H9 (cell line): ENCODE measurements around the gene TMCC3. TPM values are rescaled to one million over a fixed set of nuclear protein-coding genes. Genes with fewer than 3 reads are reported as not detected.

Source experiments
- DNase-seq: peaks from one replicate; pipeline ENCODE4 v3.0.0-alpha.2; 2017
- H2AFZ ChIP-seq: one replicate; pipeline ENCODE4 v1.6.1; 2013; ENCODE audit warnings: mild to moderate bottlenecking, low read length, control low read depth, moderate library complexity
- H2AK5ac ChIP-seq: 2 replicates; pipeline ENCODE4 v1.6.1; 2013; ENCODE audit warnings: low read length, control low read depth, mixed read lengths; ENCODE audit not compliant: insufficient read length
- H2BK120ac ChIP-seq: one replicate; pipeline ENCODE4 v1.6.1; 2013; ENCODE audit warnings: low read depth, mild to moderate bottlenecking, low read length, control low read depth, inconsistent platforms; ENCODE audit not compliant: poor library complexity, severe bottlenecking
- H2BK12ac ChIP-seq: 2 replicates; pipeline ENCODE4 v1.6.1; 2013; ENCODE audit warnings: low read length, control low read depth, mixed read lengths, low read depth; ENCODE audit not compliant: insufficient read length
- H2BK15ac ChIP-seq: 2 replicates; pipeline ENCODE4 v1.6.1; 2013; ENCODE audit warnings: low read depth, low read length, control low read depth
- H2BK20ac ChIP-seq: one replicate; pipeline ENCODE4 v1.6.1; 2013; ENCODE audit warnings: low read depth, mild to moderate bottlenecking, low read length, control low read depth, inconsistent platforms; ENCODE audit not compliant: poor library complexity, severe bottlenecking
- H2BK5ac ChIP-seq: 2 replicates; pipeline ENCODE4 v1.6.1; 2013; ENCODE audit warnings: low read length, control low read depth, mixed read lengths; ENCODE audit not compliant: insufficient read length
- H3K14ac ChIP-seq: 2 replicates; pipeline ENCODE4 v1.6.1; 2013; ENCODE audit warnings: low read length, control low read depth; ENCODE audit not compliant: insufficient read depth
- H3K18ac ChIP-seq: 2 replicates; pipeline ENCODE4 v1.6.1; 2013; ENCODE audit warnings: low read depth, mild to moderate bottlenecking, mixed read lengths, low read length, control low read depth; ENCODE audit not compliant: insufficient read length
- H3K23ac ChIP-seq: 2 replicates; pipeline ENCODE4 v1.6.1; 2013; ENCODE audit warnings: low read length, control low read depth, mixed read lengths, low read depth; ENCODE audit not compliant: insufficient read length
- H3K23me2 ChIP-seq: 2 replicates; pipeline ENCODE4 v1.6.1; 2013; ENCODE audit warnings: low read depth, mild to moderate bottlenecking, mixed read lengths, low read length, control low read depth; ENCODE audit not compliant: insufficient read length, poor library complexity, severe bottlenecking
- H3K27ac ChIP-seq: 2 replicates; pipeline ENCODE4 v1.5.1; 2013; ENCODE audit warnings: low read length, control low read depth, mixed read lengths, low read depth; ENCODE audit not compliant: insufficient read length
- H3K27me3 ChIP-seq: 2 replicates; pipeline ENCODE4 v1.6.1; 2013; ENCODE audit warnings: low read length, control low read depth, inconsistent platforms; ENCODE audit not compliant: insufficient read depth
- H3K4ac ChIP-seq: 2 replicates; pipeline ENCODE4 v1.6.1; 2013; ENCODE audit warnings: low read depth, mild to moderate bottlenecking, control low read depth, inconsistent platforms, low read length, moderate library complexity
- H3K4me1 ChIP-seq: 2 replicates; pipeline ENCODE4 v1.6.1; 2013; ENCODE audit warnings: low read length, control low read depth, inconsistent platforms; ENCODE audit not compliant: insufficient read depth
- H3K4me2 ChIP-seq: 2 replicates; pipeline ENCODE4 v1.6.1; 2013; ENCODE audit warnings: low read length, control low read depth, mixed read lengths; ENCODE audit not compliant: insufficient read length, insufficient read depth
- H3K56ac ChIP-seq: 2 replicates; pipeline ENCODE4 v1.6.1; 2013; ENCODE audit warnings: low read depth, mild to moderate bottlenecking, mixed read lengths, low read length, control low read depth; ENCODE audit not compliant: insufficient read length
- H3K79me1 ChIP-seq: 2 replicates; pipeline ENCODE4 v1.6.1; 2013; ENCODE audit warnings: low read depth, mild to moderate bottlenecking, moderate library complexity, low read length, control low read depth, inconsistent platforms; ENCODE audit not compliant: insufficient read depth, poor library complexity, severe bottlenecking
- H3K79me2 ChIP-seq: 2 replicates; pipeline ENCODE4 v1.6.1; 2013; ENCODE audit warnings: low read length, control low read depth, inconsistent platforms; ENCODE audit not compliant: insufficient read depth
- H3K9ac ChIP-seq: 2 replicates; pipeline ENCODE4 v1.6.1; 2013; ENCODE audit warnings: low read length, control low read depth, mixed read lengths; ENCODE audit not compliant: insufficient read length; ENCODE audit errors: extremely low read depth
- H3K9me3 ChIP-seq: one replicate; pipeline ENCODE4 v1.6.1; 2013; ENCODE audit warnings: low read depth, low read length, inconsistent platforms; ENCODE audit not compliant: control insufficient read depth
- H3T11ph ChIP-seq: one replicate; pipeline ENCODE4 v1.6.1; 2013; ENCODE audit warnings: mild to moderate bottlenecking, low read length, control low read depth, inconsistent platforms
- H4K20me1 ChIP-seq: one replicate; pipeline ENCODE4 v1.6.1; 2013; ENCODE audit not compliant: control insufficient read depth, insufficient read length, insufficient read depth
- H4K5ac ChIP-seq: 2 replicates; pipeline ENCODE4 v1.6.1; 2013; ENCODE audit warnings: low read depth, mild to moderate bottlenecking, mixed read lengths, low read length, control low read depth; ENCODE audit not compliant: insufficient read length
- H4K8ac ChIP-seq: replicated peaks from 2 replicates; pipeline ENCODE4 v1.6.1; 2013; ENCODE audit warnings: low read length, control low read depth, mixed read lengths, low read depth; ENCODE audit not compliant: insufficient read length
- H4K91ac ChIP-seq: 2 replicates; pipeline ENCODE4 v1.6.1; 2013; ENCODE audit warnings: low read depth, mild to moderate bottlenecking, moderate library complexity, mixed read lengths, low read length, control low read depth; ENCODE audit not compliant: insufficient read length
- H3K27ac Mint-ChIP-seq, 3 experiments: 2 replicates in 2 of 3; 3 replicates in 1 of 3; pipeline ENCODE4 v1.8.0; 2020 to 2021; ENCODE audit warnings: mixed read lengths in 3 of 3, mild to moderate bottlenecking in 1 of 3, moderate library complexity in 1 of 3
- H3K27me3 Mint-ChIP-seq: 2 replicates; pipeline ENCODE4 v1.8.0; 2021; ENCODE audit warnings: low read depth, mild to moderate bottlenecking, moderate library complexity, mixed read lengths
- H3K36me3 Mint-ChIP-seq, 3 experiments: 2 replicates in 2 of 3; 3 replicates in 1 of 3; pipeline ENCODE4 v1.8.0; 2020 to 2021; ENCODE audit warnings: low read depth in 3 of 3, mixed read lengths in 3 of 3; ENCODE audit not compliant: insufficient read depth in 1 of 3
- H3K4me1 Mint-ChIP-seq, 2 experiments: 2 replicates each; pipeline ENCODE4 v1.8.0; 2020; ENCODE audit warnings: mixed read lengths in 2 of 2
- H3K4me3 Mint-ChIP-seq, 2 experiments: 2 replicates in 1 of 2; 3 replicates in 1 of 2; pipeline ENCODE4 v1.8.0; 2020 to 2021; ENCODE audit warnings: mild to moderate bottlenecking in 2 of 2, mixed read lengths in 2 of 2, moderate library complexity in 1 of 2
- H3K9me3 Mint-ChIP-seq, 2 experiments: 2 replicates in 1 of 2; 3 replicates in 1 of 2; pipeline ENCODE4 v1.8.0; 2020; ENCODE audit warnings: mild to moderate bottlenecking in 2 of 2, mixed read lengths in 2 of 2, moderate library complexity in 1 of 2
- CTCF ChIP-seq: fragments of 200-600 bp; sonication (generic); conservative IDR thresholded peaks from 3 replicates; pipeline ENCODE4 v1.8.0; 2021; ENCODE audit warnings: antibody characterized with exemption, mild to moderate bottlenecking
- WGBS: extraction: QIAGEN DNeasy Blood & Tissue Kit; methylation state at CpG from one replicate; pipeline ENCODE4 v1.1.7; 2013; ENCODE audit warnings: missing lambda C conversion rate, low lambda C conversion rate, mixed read lengths; ENCODE audit not compliant: insufficient read length; ENCODE audit errors: extremely low coverage; 5-methylcytosine and 5-hydroxymethylcytosine counted together
- total RNA-seq: library from RNA; stranded (reverse); gene quantifications from 2 replicates; pipeline ENCODE4 v1.2.1, GENCODE V29; 2021

The TMCC3 gene
- total RNA-seq, 1 experiment from 2014 or later, result 0.87 TPM

- Histone ChIP-seq H4K5ac (no peak overlapping the region), H3K79me2 (no peaks in the 10 kb centered on the region), H3K27me3 (no peaks in the 10 kb centered on the region), H4K8ac (no peak overlapping the region), H3K23ac (no peak overlapping the region), H3K14ac (no peak overlapping the region), H3K4me1 (no peaks in the 10 kb centered on the region), H3K27ac (no peak overlapping the region), H3K9me3 (no peaks in the 10 kb centered on the region), H3K9ac (no peak overlapping the region), H4K91ac (no peak overlapping the region), H3K23me2 (no peaks in the 10 kb centered on the region), H2BK15ac (no peak overlapping the region), H3K4me2 (no peak overlapping the region), H2BK5ac (no peak overlapping the region), H3K56ac (no peak overlapping the region), H2AK5ac (no peak overlapping the region), H3K79me1 (no peaks in the 10 kb centered on the region), H2BK12ac (no peak overlapping the region), H4K20me1 (no peaks in the 10 kb centered on the region), H3T11ph (no peak overlapping the region), H3K4ac (no peak overlapping the region), H3K18ac (no peak overlapping the region), H2BK20ac (no peak overlapping the region), H2BK120ac (no peak overlapping the region), H2AFZ (no peak overlapping the region)
- no peak for TF ChIP-seq CTCF
- H3K4me1 Mint-ChIP-seq, result no peaks in the 10 kb centered on the region
- H3K27ac Mint-ChIP-seq, result no peak overlapping the region
- no peaks in the 10 kb centered on the region; the same call in 1 of the 2 replicates for H3K27me3 Mint-ChIP-seq
- no peaks in the 10 kb centered on the region for H3K36me3 Mint-ChIP-seq
- no peak overlapping the region for H3K4me3 Mint-ChIP-seq
- no peak for DNase-seq
- H3K9me3 Mint-ChIP-seq, result no peaks in the 10 kb centered on the region
- WGBS, result no CpG with 5 or more reads among the region's 10 CpGs
These were observed 10.0 kb downstream of the TMCC3 start for GRCh38 chr12:94640134-94640928.
